A549 (cell line): ENCODE data around the gene TNIK. TPM values are rescaled to one million over a fixed set of nuclear protein-coding genes. Genes with fewer than 3 reads are reported as not detected.
A peak's percentile ranks its signal among the peaks of the same experiment; 100 is the strongest.

ENCODE experiments used
- ATAC-seq, 2 experiments: fragments of 200-7000 bp in 1 of 2; fragments of >200 bp in 1 of 2; cut with Nextera tagmentation in 1 of 2; cut with Tn5 transposase in 1 of 2; 3 replicates each; pipeline versions ENCODE4 v1.8.0 to v1.9.1; 2018 to 2020; ENCODE audit warnings: mild to moderate bottlenecking in 1 of 2, moderate library complexity in 1 of 2
- CTCF ChIA-PET: fragments of 300-600 bp; sonication (Branson Sonifier 250); formaldehyde crosslinking; extraction: SDS; loops from one replicate; lab custom pipeline; 2021; ENCODE audit warnings: antibody characterized with exemption, inconsistent platforms; lab: Yijun Ruan, JAX
- POLR2A ChIA-PET: fragments of 350-600 bp; formaldehyde crosslinking; extraction: SDS; loops from one replicate; lab custom pipeline; 2021; ENCODE audit warnings: antibody characterized with exemption, inconsistent platforms; lab: Yijun Ruan, JAX
- DNase-seq, 2 experiments: peaks; one replicate each; pipeline versions ENCODE4 v3.0.0 to v3.0.0-alpha.2; 2011 to 2016; ENCODE audit warnings: low read depth in 1 of 2, low spot score in 1 of 2
- FAIRE-seq: peaks from 2 replicates; lab custom pipeline; 2011; peaks lifted over from hg19 to GRCh38; lab: Jason Lieb, UNC
- H3K27ac ChIP-seq, 2 experiments: fragments of >200 bp; sonication (Bioruptor Twin); formaldehyde crosslinking; 3 replicates each; pipeline ENCODE4 v1.5.1; 2016 to 2017
- H3K4me1 ChIP-seq: fragments of >200 bp; sonication (Bioruptor Twin); formaldehyde crosslinking; 3 replicates; pipeline ENCODE4 v1.6.1; 2016
- H3K4me2 ChIP-seq: fragments of >200 bp; sonication (Bioruptor Twin); formaldehyde crosslinking; 3 replicates; pipeline ENCODE4 v1.6.1; 2016
- H3K4me3 ChIP-seq: fragments of >200 bp; sonication (Bioruptor Twin); formaldehyde crosslinking; 3 replicates; pipeline ENCODE4 v1.5.1; 2016
- H3K9me3 ChIP-seq: fragments of >200 bp; sonication (Bioruptor Twin); formaldehyde crosslinking; 3 replicates; pipeline ENCODE4 v1.6.1; 2016
- BHLHE40 ChIP-seq: IDR thresholded peaks from 2 replicates; pipeline ENCODE4 v1.6.1; 2012; ENCODE audit warnings: low read depth, low read length, inconsistent platforms
- CBX2 ChIP-seq: fragments of 200-600 bp; sonication (generic); IDR thresholded peaks from 2 replicates; pipeline ENCODE4 v1.6.1; 2016; ENCODE audit warnings: low read depth, mild to moderate bottlenecking, borderline replicate concordance
- CHD4 ChIP-seq: fragments of 200-600 bp; sonication (generic); IDR thresholded peaks from 2 replicates; pipeline ENCODE4 v1.6.1; 2016; ENCODE audit warnings: antibody characterized with exemption, mild to moderate bottlenecking, borderline replicate concordance
- EHF ChIP-seq: fragments of 250-450 bp; sonication (Bioruptor Pico); IDR thresholded peaks from 2 replicates; pipeline ENCODE4 v1.5.0; 2020; ENCODE audit warnings: mild to moderate bottlenecking
- FOSB ChIP-seq: fragments of 250-450 bp; sonication (Bioruptor Pico); IDR thresholded peaks from 2 replicates; pipeline ENCODE4 v1.5.0; 2020; ENCODE audit warnings: mild to moderate bottlenecking, moderate library complexity
- FOSL2 ChIP-seq, 2 experiments: fragments of 450-650 bp in 1 of 2; fragments of >200 bp in 1 of 2; sonication (Bioruptor Twin) in 1 of 2; formaldehyde crosslinking; IDR thresholded peaks; 2 replicates each; pipeline versions ENCODE4 v1.5.0 to v1.6.1; 2016 to 2020; ENCODE audit warnings: mild to moderate bottlenecking in 1 of 2, moderate library complexity in 1 of 2
- HOXA7 ChIP-seq: fragments of 250-450 bp; sonication (Bioruptor Pico); IDR thresholded peaks from 2 replicates; pipeline ENCODE4 v1.5.0; 2020; ENCODE audit warnings: mild to moderate bottlenecking, moderate library complexity
- HOXB13 ChIP-seq: fragments of 250-450 bp; sonication (Bioruptor Pico); IDR thresholded peaks from 2 replicates; pipeline ENCODE4 v1.5.0; 2020; ENCODE audit warnings: low read depth, mild to moderate bottlenecking, moderate library complexity
- HOXB5 ChIP-seq: fragments of 250-450 bp; sonication (Bioruptor Pico); IDR thresholded peaks from 2 replicates; pipeline ENCODE4 v1.5.0; 2020; ENCODE audit warnings: mild to moderate bottlenecking, moderate library complexity
- JUN ChIP-seq, 2 experiments: fragments of >200 bp; sonication (Bioruptor Twin); formaldehyde crosslinking; IDR thresholded peaks; 2 replicates in 1 of 2; 3 replicates in 1 of 2; pipeline ENCODE4 v1.6.1; 2016 to 2017
- MAFK ChIP-seq: fragments of 450-650 bp; IDR thresholded peaks from 2 replicates; pipeline ENCODE4 v1.6.1; 2014; ENCODE audit not compliant: partially characterized antibody
- NPAS2 ChIP-seq: fragments of 250-450 bp; sonication (Bioruptor Pico); IDR thresholded peaks from 2 replicates; pipeline ENCODE4 v1.8.0; 2022; ENCODE audit warnings: mild to moderate bottlenecking, moderate library complexity, borderline replicate concordance
- PHF8 ChIP-seq: fragments of 200-600 bp; sonication (generic); IDR thresholded peaks from 2 replicates; pipeline ENCODE4 v1.6.1; 2016; ENCODE audit warnings: low read depth, mild to moderate bottlenecking, antibody characterized with exemption, moderate library complexity, borderline replicate concordance
- RAD21 ChIP-seq, 2 experiments: fragments of >200 bp in 1 of 2; sonication (Bioruptor Twin) in 1 of 2; formaldehyde crosslinking in 1 of 2; IDR thresholded peaks in 1 of 2; conservative IDR thresholded peaks in 1 of 2; 2 replicates in 1 of 2; 3 replicates in 1 of 2; pipeline ENCODE4 v1.6.1; 2012 to 2018; ENCODE audit warnings: inconsistent platforms in 1 of 2
- RARB ChIP-seq: fragments of 250-450 bp; sonication (Bioruptor Pico); IDR thresholded peaks from 2 replicates; pipeline ENCODE4 v1.8.0; 2021; ENCODE audit warnings: mild to moderate bottlenecking, moderate library complexity
- RCOR1 ChIP-seq: fragments of 150-350 bp; IDR thresholded peaks from 2 replicates; pipeline ENCODE4 v1.6.1; 2014; ENCODE audit warnings: antibody characterized with exemption, low read length, low read depth
- RFX5 ChIP-seq: fragments of 450-650 bp; IDR thresholded peaks from 2 replicates; pipeline ENCODE4 v1.7.1; 2014; ENCODE audit warnings: antibody characterized with exemption, mild to moderate bottlenecking, moderate library complexity
- SMC3 ChIP-seq: fragments of >200 bp; sonication (Bioruptor Twin); formaldehyde crosslinking; IDR thresholded peaks from 3 replicates; pipeline ENCODE4 v1.6.1; 2018; ENCODE audit warnings: inconsistent platforms
- ZFP36 ChIP-seq: fragments of 450-650 bp; IDR thresholded peaks from 2 replicates; pipeline ENCODE4 v1.6.1; 2014; ENCODE audit warnings: borderline replicate concordance; ENCODE audit not compliant: partially characterized antibody
- ZSCAN20 ChIP-seq: fragments of 250-450 bp; sonication (Bioruptor Pico); IDR thresholded peaks from 2 replicates; pipeline ENCODE4 v1.8.0; 2022; ENCODE audit warnings: mild to moderate bottlenecking, moderate library complexity
- WGBS: methylation state at CpG from one replicate; pipeline ENCODE4 v1.1.6; 2017; ENCODE audit errors: missing lambda C conversion rate; 5-methylcytosine and 5-hydroxymethylcytosine counted together
- polyA plus RNA-seq, 4 experiments: library from polyadenylated mRNA; depleted of rRNA in 3 of 4; stranded (reverse); fragments of >200 nt; fragmentation: RNase III in 1 of 4; extraction: RNeasy Plus Mini Kit Qiagen cat#74134 plus additional on column Dnase treatment in 1 of 4; gene quantifications; 2 replicates in 3 of 4; 3 replicates in 1 of 4; pipeline ENCODE4 v1.2.3, GENCODE V29; 2011 to 2017
- TF ChIP-seq, protein P1 (sequence below): fragments of 450-650 bp; IDR thresholded peaks from 2 replicates; pipeline ENCODE4 v1.6.1; 2014; ENCODE audit warnings: antibody characterized with exemption
- TF ChIP-seq, protein P2 (sequence below): IDR thresholded peaks from 2 replicates; pipeline ENCODE4 v1.6.1; 2012
- TF ChIP-seq, protein P3 (sequence below): fragments of >200 bp; sonication (Bioruptor Twin); formaldehyde crosslinking; IDR thresholded peaks from 3 replicates; pipeline ENCODE4 v1.6.1; 2016
- TF ChIP-seq, protein P4 (sequence below): fragments of 250-450 bp; sonication (Bioruptor Pico); IDR thresholded peaks from 2 replicates; pipeline ENCODE4 v1.5.0; 2021; ENCODE audit warnings: mild to moderate bottlenecking, moderate library complexity, borderline replicate concordance
- TF ChIP-seq, protein P5 (sequence below): fragments of >200 bp; sonication (Bioruptor Twin); formaldehyde crosslinking; IDR thresholded peaks from 3 replicates; pipeline ENCODE4 v1.5.1; 2016
- TF ChIP-seq, protein P6 (sequence below): IDR thresholded peaks from 2 replicates; pipeline ENCODE4 v1.6.1; 2012; ENCODE audit warnings: low read depth, borderline replicate concordance

Gene TNIK
- polyA plus RNA-seq, 2 of the 4 experiments (the other 2 are of a cell fraction), result 1.6 to 1.8 TPM

DNA sequence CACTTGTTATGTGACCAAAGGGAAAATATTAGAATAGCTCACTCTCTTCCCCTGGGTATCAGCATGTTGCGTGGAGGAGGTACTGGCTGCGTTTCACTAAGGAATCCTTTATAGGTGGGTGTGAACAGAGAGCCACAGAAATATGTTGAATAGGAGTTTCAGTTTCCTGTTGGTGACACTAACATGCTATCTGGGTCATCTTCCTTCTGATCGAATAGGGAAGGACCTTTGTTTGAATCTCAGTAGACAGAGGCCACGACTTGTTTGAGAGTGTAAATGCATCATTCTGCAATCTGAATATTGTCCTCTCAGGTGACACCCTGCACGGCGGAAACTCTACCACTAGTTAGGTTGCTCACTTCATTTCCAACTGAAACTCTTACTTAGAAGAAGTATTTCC is 275.8 kb downstream of the TNIK start:
- WGBS, result 84% methylated on average over 6 of the region's 6 CpGs
- Histone ChIP-seq H3K4me1 (no peaks in the 10 kb centered on the region), H3K4me3 (no peak overlapping the region), H3K9me3 (no peaks in the 10 kb centered on the region), H3K27ac (no peak overlapping the region), H3K4me2 (no peak overlapping the region)
- TF ChIP-seq FOSL2 (IDR thresholded peaks at IDR 0.05) (no peak), FOSL2 (CRISPR knock-in tag; IDR thresholded peaks at IDR 0.05) (no peak), HOXA7 (no peak), EHF (CRISPR knock-in tag) (no peak), HOXB13 (CRISPR knock-in tag) (no peak), MAFK (no peak), RFX5 (no peak), ZSCAN20 (CRISPR knock-in tag) (no peak), CBX2 (no peak), RCOR1 (no peak), ZFP36 (no peak), JUN (IDR thresholded peaks at IDR 0.05) (no peak), NPAS2 (no peak), RAD21 (conservative IDR thresholded peaks at IDR 0.05 in 1 of 2, IDR thresholded peaks at IDR 0.05 in 1 of 2) (no peak)
- TF ChIP-seq, protein P1, sequence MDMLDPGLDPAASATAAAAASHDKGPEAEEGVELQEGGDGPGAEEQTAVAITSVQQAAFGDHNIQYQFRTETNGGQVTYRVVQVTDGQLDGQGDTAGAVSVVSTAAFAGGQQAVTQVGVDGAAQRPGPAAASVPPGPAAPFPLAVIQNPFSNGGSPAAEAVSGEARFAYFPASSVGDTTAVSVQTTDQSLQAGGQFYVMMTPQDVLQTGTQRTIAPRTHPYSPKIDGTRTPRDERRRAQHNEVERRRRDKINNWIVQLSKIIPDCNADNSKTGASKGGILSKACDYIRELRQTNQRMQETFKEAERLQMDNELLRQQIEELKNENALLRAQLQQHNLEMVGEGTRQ, result no peak
- TF ChIP-seq, protein P2, sequence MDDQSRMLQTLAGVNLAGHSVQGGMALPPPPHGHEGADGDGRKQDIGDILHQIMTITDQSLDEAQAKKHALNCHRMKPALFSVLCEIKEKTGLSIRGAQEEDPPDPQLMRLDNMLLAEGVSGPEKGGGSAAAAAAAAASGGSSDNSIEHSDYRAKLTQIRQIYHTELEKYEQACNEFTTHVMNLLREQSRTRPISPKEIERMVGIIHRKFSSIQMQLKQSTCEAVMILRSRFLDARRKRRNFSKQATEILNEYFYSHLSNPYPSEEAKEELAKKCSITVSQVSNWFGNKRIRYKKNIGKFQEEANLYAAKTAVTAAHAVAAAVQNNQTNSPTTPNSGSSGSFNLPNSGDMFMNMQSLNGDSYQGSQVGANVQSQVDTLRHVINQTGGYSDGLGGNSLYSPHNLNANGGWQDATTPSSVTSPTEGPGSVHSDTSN, result no peak
- TF ChIP-seq, protein P3, sequence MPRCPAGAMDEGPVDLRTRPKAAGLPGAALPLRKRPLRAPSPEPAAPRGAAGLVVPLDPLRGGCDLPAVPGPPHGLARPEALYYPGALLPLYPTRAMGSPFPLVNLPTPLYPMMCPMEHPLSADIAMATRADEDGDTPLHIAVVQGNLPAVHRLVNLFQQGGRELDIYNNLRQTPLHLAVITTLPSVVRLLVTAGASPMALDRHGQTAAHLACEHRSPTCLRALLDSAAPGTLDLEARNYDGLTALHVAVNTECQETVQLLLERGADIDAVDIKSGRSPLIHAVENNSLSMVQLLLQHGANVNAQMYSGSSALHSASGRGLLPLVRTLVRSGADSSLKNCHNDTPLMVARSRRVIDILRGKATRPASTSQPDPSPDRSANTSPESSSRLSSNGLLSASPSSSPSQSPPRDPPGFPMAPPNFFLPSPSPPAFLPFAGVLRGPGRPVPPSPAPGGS, result no peak
- TF ChIP-seq, protein P4, sequence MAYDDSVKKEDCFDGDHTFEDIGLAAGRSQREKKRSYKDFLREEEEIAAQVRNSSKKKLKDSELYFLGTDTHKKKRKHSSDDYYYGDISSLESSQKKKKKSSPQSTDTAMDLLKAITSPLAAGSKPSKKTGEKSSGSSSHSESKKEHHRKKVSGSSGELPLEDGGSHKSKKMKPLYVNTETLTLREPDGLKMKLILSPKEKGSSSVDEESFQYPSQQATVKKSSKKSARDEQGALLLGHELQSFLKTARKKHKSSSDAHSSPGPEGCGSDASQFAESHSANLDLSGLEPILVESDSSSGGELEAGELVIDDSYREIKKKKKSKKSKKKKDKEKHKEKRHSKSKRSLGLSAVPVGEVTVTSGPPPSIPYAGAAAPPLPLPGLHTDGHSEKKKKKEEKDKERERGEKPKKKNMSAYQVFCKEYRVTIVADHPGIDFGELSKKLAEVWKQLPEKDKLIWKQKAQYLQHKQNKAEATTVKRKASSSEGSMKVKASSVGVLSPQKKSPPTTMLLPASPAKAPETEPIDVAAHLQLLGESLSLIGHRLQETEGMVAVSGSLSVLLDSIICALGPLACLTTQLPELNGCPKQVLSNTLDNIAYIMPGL, result no peak
- TF ChIP-seq, protein P5, sequence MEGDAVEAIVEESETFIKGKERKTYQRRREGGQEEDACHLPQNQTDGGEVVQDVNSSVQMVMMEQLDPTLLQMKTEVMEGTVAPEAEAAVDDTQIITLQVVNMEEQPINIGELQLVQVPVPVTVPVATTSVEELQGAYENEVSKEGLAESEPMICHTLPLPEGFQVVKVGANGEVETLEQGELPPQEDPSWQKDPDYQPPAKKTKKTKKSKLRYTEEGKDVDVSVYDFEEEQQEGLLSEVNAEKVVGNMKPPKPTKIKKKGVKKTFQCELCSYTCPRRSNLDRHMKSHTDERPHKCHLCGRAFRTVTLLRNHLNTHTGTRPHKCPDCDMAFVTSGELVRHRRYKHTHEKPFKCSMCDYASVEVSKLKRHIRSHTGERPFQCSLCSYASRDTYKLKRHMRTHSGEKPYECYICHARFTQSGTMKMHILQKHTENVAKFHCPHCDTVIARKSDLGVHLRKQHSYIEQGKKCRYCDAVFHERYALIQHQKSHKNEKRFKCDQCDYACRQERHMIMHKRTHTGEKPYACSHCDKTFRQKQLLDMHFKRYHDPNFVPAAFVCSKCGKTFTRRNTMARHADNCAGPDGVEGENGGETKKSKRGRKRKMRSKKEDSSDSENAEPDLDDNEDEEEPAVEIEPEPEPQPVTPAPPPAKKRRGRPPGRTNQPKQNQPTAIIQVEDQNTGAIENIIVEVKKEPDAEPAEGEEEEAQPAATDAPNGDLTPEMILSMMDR, result no peak
- POLR2A ChIA-PET, result no interaction called here
- DNase-seq (no peak), FAIRE-seq (no peak), ATAC-seq (no peak)
- CTCF ChIA-PET, result no interaction called here

DNA sequence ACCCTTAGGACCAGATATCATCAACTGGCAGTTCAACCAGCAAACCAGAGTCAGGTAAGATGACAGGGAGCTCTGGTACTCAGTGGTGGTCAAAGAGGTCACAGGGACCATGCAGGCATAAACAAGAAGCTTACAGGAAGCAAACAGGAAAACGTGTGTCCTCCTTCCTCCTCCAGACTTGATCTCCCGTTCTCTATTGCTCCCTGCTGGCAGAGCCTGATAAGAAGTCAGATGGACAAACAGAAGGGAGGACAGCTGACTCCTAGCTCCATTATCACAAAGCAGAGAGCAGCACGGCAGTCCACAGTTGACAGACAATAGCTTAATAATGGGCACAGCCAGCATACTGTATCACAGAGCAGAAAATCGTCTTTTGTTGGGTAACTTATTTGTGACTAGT is 277.2 kb downstream of the TNIK start:
- no peak overlapping the region for H3K4me3 ChIP-seq
- H3K4me1 ChIP-seq, result peaks cover 6% of the 10 kb centered on the region; the same call in 1 of the 3 replicates
- peak; percentile 78 to 84; a peak in 5 of 6 replicates for ATAC-seq
- TF ChIP-seq CHD4, result no peak
- no peak for TF ChIP-seq HOXB13 (CRISPR knock-in tag)
- TF ChIP-seq JUN (IDR thresholded peaks at IDR 0.05), result no peak
- TF ChIP-seq HOXB5 (CRISPR knock-in tag), result no peak
- TF ChIP-seq, protein P6, sequence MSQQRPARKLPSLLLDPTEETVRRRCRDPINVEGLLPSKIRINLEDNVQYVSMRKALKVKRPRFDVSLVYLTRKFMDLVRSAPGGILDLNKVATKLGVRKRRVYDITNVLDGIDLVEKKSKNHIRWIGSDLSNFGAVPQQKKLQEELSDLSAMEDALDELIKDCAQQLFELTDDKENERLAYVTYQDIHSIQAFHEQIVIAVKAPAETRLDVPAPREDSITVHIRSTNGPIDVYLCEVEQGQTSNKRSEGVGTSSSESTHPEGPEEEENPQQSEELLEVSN, result no peak
- TF ChIP-seq RAD21 (conservative IDR thresholded peaks at IDR 0.05 in 1 of 2, IDR thresholded peaks at IDR 0.05 in 1 of 2), result peak; percentile 64 to 79
- no peak for TF ChIP-seq BHLHE40
- TF ChIP-seq RARB (CRISPR knock-in tag), result no peak
- peak; percentile 74 for TF ChIP-seq SMC3
- TF ChIP-seq, protein P5, result peak; percentile 39; the same call in 2 of the 3 replicates
- TF ChIP-seq FOSL2 (IDR thresholded peaks at IDR 0.05), result no peak
- TF ChIP-seq FOSL2 (CRISPR knock-in tag; IDR thresholded peaks at IDR 0.05), result no peak
- TF ChIP-seq PHF8, result no peak
- TF ChIP-seq FOSB (CRISPR knock-in tag), result no peak
- H3K27ac ChIP-seq, result no peak overlapping the region
- DNase-seq, result peak; percentile 13 to 61
- FAIRE-seq, result no peak
- no peaks in the 10 kb centered on the region for H3K9me3 ChIP-seq
- ChIA-PET CTCF (interaction anchor here (0.6 to 1.8 kb wide), 12 partner anchors 8 to 383 kb away, joined by 3 to 14 read pairs (median 3); no protein-coding TSS in a partner anchor), POLR2A (no interaction called here)
- no peak overlapping the region for H3K4me2 ChIP-seq
- 14% methylated on average over 4 of the region's 4 CpGs for WGBS
